Chondrocyte (in vitro differentiated cells): ENCODE results near the gene TSPAN2. TPM values are rescaled to one million over a fixed set of nuclear protein-coding genes. Genes with fewer than 3 reads are reported as not detected.

ENCODE experiments used
- DNase-seq: peaks from one replicate; pipeline ENCODE4 v3.0.0; 2021; ENCODE audit warnings: mixed read lengths, low spot score
- H3K27ac Mint-ChIP-seq: one replicate; pipeline ENCODE4 v1.8.0; 2021; ENCODE audit warnings: mild to moderate bottlenecking, moderate library complexity, mixed read lengths; ENCODE audit not compliant: unreplicated experiment
- H3K27me3 Mint-ChIP-seq: 2 replicates; pipeline ENCODE4 v1.8.0; 2021; ENCODE audit warnings: low read depth, mixed read lengths
- H3K36me3 Mint-ChIP-seq: 2 replicates; pipeline ENCODE4 v1.8.0; 2021; ENCODE audit warnings: low read depth, mixed read lengths
- H3K4me1 Mint-ChIP-seq: 2 replicates; pipeline ENCODE4 v1.8.0; 2021; ENCODE audit warnings: low read depth, mild to moderate bottlenecking, mixed read lengths
- H3K4me3 Mint-ChIP-seq: one replicate; pipeline ENCODE4 v1.8.0; 2021; ENCODE audit warnings: mild to moderate bottlenecking, moderate library complexity, mixed read lengths; ENCODE audit not compliant: unreplicated experiment
- H3K9me3 Mint-ChIP-seq: 2 replicates; pipeline ENCODE4 v1.8.0; 2021; ENCODE audit warnings: low read depth, mixed read lengths
- total RNA-seq: library from RNA; stranded (reverse); gene quantifications from 3 replicates; pipeline ENCODE4 v1.2.1, GENCODE V29; 2021
- TF ChIP-seq, protein P1 (sequence below): fragments of 200-600 bp; sonication (generic); IDR thresholded peaks from 2 replicates; pipeline ENCODE4 v1.5.0; 2021; ENCODE audit warnings: antibody characterized with exemption, mild to moderate bottlenecking, moderate library complexity

Gene TSPAN2
- total RNA-seq, 1 donor from 2014 or later: 218 TPM

DNA sequence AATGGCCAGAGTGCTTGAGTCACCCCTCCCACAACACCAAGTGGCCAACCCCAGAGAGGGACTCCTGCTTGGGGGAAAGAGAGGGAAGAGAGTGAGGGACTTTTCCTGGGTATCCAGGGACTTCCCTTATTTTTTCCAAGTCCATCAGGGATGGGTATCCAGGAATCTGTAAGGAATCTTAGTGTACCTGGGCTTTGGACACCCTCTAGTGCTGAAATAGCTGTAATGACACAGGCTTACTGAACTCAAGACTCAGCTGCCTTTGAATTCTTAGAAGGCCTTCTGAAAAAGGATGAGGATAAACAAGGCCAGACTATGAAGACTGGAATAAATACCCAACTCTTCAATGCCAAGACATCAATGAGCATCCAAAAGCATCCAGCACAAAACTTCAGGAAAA, 47.6 kb downstream of the TSPAN2 start:
- Mint-ChIP-seq H3K27me3 (no peaks in the 10 kb centered on the region), H3K4me3 (no peak overlapping the region), H3K27ac (no peak overlapping the region), H3K4me1 (peaks cover 5% of the 10 kb centered on the region), H3K9me3 (peaks cover 5% of the 10 kb centered on the region), H3K36me3 (peaks cover 53% of the 10 kb centered on the region)
- TF ChIP-seq, protein P1, sequence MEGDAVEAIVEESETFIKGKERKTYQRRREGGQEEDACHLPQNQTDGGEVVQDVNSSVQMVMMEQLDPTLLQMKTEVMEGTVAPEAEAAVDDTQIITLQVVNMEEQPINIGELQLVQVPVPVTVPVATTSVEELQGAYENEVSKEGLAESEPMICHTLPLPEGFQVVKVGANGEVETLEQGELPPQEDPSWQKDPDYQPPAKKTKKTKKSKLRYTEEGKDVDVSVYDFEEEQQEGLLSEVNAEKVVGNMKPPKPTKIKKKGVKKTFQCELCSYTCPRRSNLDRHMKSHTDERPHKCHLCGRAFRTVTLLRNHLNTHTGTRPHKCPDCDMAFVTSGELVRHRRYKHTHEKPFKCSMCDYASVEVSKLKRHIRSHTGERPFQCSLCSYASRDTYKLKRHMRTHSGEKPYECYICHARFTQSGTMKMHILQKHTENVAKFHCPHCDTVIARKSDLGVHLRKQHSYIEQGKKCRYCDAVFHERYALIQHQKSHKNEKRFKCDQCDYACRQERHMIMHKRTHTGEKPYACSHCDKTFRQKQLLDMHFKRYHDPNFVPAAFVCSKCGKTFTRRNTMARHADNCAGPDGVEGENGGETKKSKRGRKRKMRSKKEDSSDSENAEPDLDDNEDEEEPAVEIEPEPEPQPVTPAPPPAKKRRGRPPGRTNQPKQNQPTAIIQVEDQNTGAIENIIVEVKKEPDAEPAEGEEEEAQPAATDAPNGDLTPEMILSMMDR: peak; percentile 50
- DNase-seq: no peak

DNA sequence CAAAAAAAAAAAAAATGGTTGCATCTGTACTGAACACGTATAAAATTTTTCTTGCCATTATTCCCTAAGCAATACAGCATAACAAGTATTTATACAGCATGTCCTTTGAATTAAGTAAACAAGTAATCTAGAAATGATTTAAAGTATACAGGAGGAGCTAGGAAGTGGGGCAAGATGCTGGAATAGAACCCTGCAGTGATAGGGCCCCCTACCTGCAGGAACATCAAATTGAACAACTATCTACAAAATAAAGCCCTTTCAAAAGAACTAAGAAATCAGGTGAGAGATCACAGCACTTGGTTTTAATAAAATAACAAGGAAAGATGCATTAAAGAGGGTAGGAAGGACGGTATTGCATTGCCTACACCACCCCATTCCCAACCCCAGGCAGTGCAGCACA, 48.8 kb downstream of the TSPAN2 start:
- DNase-seq: no peak
- Mint-ChIP-seq H3K4me3 (no peak overlapping the region), H3K4me1 (peaks cover 5% of the 10 kb centered on the region), H3K27me3 (no peaks in the 10 kb centered on the region), H3K27ac (no peak overlapping the region), H3K36me3 (peaks cover 43% of the 10 kb centered on the region), H3K9me3 (no peaks in the 10 kb centered on the region)
- TF ChIP-seq, protein P1: peak; percentile 16

DNA sequence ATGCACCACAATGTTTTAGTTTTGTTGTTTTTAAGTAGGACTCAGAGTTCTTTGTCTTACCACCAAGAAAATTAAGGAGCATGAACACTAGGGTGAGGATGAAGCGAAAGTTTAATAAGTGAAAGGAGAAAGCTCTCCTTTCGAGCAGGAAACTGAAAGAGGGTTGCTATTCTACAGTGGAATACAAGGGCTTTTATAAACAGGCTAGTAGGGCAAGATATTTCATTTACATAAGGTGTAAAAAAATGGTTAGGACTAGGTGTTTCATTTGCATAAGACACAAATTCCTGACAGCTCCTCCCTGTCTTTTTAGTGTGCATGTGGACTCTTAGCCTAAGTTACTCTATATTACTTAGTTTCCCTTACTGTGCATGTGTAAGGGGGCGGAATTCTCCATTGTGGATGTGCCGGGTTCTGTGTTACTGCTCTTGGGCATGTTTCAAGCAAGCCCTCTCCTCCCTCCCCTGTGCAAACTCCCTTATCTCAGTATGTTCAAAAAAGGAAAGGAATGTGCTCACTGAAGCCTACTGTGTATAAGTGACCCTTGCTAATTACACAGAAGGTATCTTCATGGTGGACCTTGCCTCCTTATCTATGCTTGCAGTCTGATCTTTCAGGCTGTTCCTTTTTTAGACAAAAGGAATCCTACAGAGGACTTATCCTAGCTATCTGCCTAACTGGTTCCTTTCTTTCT, 52.3 kb downstream of the TSPAN2 start:
- H3K36me3 Mint-ChIP-seq: peaks cover 15% of the 10 kb centered on the region
- DNase-seq: no peak
- H3K27me3 Mint-ChIP-seq: no peaks in the 10 kb centered on the region
- TF ChIP-seq, protein P1: no peak
- H3K4me3 Mint-ChIP-seq: no peak overlapping the region
- H3K9me3 Mint-ChIP-seq: no peaks in the 10 kb centered on the region
- H3K27ac Mint-ChIP-seq: no peak overlapping the region
- peaks cover 1% of the 10 kb centered on the region for H3K4me1 Mint-ChIP-seq

DNA sequence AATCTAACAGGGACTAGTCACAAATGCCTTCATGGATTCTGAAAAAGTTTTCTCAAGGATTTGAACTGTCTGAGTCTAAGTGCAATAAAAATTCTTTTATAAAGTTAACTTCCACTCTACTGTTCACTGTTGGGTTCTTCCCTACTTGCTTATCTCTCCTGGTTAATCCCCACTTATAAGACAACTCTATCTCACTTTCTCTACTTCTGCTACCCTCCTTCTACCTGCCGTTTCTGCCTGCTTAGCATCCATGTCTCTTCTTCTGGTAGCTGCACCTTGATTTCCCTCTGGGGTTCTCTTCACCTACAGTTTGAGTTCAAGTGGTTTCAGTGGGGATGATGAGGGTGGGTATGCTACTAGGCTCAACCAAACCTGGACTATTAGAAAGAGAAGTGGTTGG, 53.7 kb downstream of the TSPAN2 start:
- Mint-ChIP-seq H3K4me3 (no peak overlapping the region), H3K36me3 (peaks cover 8% of the 10 kb centered on the region), H3K27me3 (no peaks in the 10 kb centered on the region), H3K9me3 (no peaks in the 10 kb centered on the region), H3K27ac (no peak overlapping the region), H3K4me1 (peaks cover 4% of the 10 kb centered on the region)
- TF ChIP-seq, protein P1: no peak
- no peak for DNase-seq

DNA sequence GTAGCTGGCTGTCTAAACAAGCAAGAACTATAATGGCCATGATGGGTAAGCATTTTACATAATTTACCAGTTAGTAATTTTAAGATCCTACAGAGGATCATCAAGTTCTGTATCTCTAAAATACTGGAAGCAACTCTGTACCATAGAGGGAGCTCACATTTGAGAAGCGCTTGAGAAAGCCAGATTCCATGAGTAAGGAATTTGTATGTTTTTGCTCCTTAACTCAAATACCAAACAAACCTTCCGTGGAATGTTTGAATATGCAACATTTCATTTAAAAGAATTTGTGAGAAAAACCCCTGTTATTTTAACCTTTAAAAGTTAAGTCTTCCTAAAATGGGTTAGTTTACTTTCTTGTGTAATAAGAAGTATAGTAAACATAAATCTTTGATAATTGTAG, 57.7 kb downstream of the TSPAN2 start:
- H3K27ac Mint-ChIP-seq: no peak overlapping the region
- peaks cover 4% of the 10 kb centered on the region for H3K4me1 Mint-ChIP-seq
- TF ChIP-seq, protein P1: peak; percentile 14
- H3K4me3 Mint-ChIP-seq: no peak overlapping the region
- H3K27me3 Mint-ChIP-seq: peaks cover 5% of the 10 kb centered on the region
- DNase-seq: no peak
- peaks cover 3% of the 10 kb centered on the region for H3K9me3 Mint-ChIP-seq
- H3K36me3 Mint-ChIP-seq: peaks cover 2% of the 10 kb centered on the region
